Measurements from ENCODE around the gene ZCCHC9. TPM values are rescaled to one million over a fixed set of nuclear protein-coding genes. Genes with fewer than 3 reads are reported as not detected.

The ZCCHC9 gene
- polyA plus RNA-seq, 1 donor from 2014 or later = 31.8 TPM

GRCh38 chr5:81359881-81360280, 58.5 kb downstream of the ZCCHC9 start:
- Histone ChIP-seq H3K4me3 (ENCODE audit: low read length) (no peak overlapping the region), H3K79me2 (replicated peaks; ENCODE audit: insufficient read depth, low read length) (no peaks in the 10 kb centered on the region), H2AFZ (ENCODE audit: low read depth, low read length) (no peak overlapping the region), H3K9me2 (ENCODE audit: insufficient read depth, low read length) (no peaks in the 10 kb centered on the region), H3K9me3 (ENCODE audit: low read length) (no peaks in the 10 kb centered on the region), H3K27me3 (ENCODE audit: insufficient read depth, low read depth, low read length) (no peaks in the 10 kb centered on the region), H3K9ac (ENCODE audit: low read length) (no peak overlapping the region), H4K20me1 (ENCODE audit: insufficient read depth) (no peaks in the 10 kb centered on the region), H3K27ac (ENCODE audit: low read length) (no peak overlapping the region), H3K36me3 (ENCODE audit: insufficient read depth, low read length) (no peaks in the 10 kb centered on the region), H3F3A (ENCODE audit: insufficient read depth, low read length, poor library complexity, severe bottlenecking) (no peaks in the 10 kb centered on the region), H3K4me2 (ENCODE audit: low read length) (no peak overlapping the region)
- no peak for TF ChIP-seq CTCF (IDR thresholded peaks at IDR 0.05; ENCODE audit: poor library complexity, severe bottlenecking)
- TF ChIP-seq POLR2AphosphoS5 (IDR thresholded peaks at IDR 0.05) = no peak
- no peak for TF ChIP-seq EP300 (conservative IDR thresholded peaks at IDR 0.05; ENCODE audit: poor library complexity, severe bottlenecking)
- no peak for TF ChIP-seq REST (IDR thresholded peaks at IDR 0.05; ENCODE audit: borderline replicate concordance)
- TF ChIP-seq MXI1 (conservative IDR thresholded peaks at IDR 0.05; ENCODE audit: poor library complexity, severe bottlenecking) = no peak
- TF ChIP-seq TAF1 (IDR thresholded peaks at IDR 0.05; ENCODE audit: low read depth) = no peak

- Histone ChIP-seq H2AFZ (ENCODE audit: low read depth, low read length) (no peak overlapping the region), H3K36me3 (ENCODE audit: insufficient read depth, low read length) (no peaks in the 10 kb centered on the region), H4K20me1 (ENCODE audit: insufficient read depth) (no peaks in the 10 kb centered on the region), H3K9ac (ENCODE audit: low read length) (no peak overlapping the region), H3K4me3 (ENCODE audit: low read length) (no peak overlapping the region), H3F3A (ENCODE audit: insufficient read depth, low read length, poor library complexity, severe bottlenecking) (no peaks in the 10 kb centered on the region), H3K27ac (ENCODE audit: low read length) (no peak overlapping the region), H3K9me2 (ENCODE audit: insufficient read depth, low read length) (no peaks in the 10 kb centered on the region), H3K79me2 (replicated peaks; ENCODE audit: insufficient read depth, low read length) (no peaks in the 10 kb centered on the region), H3K27me3 (ENCODE audit: insufficient read depth, low read depth, low read length) (no peaks in the 10 kb centered on the region), H3K4me2 (ENCODE audit: low read length) (no peak overlapping the region), H3K9me3 (ENCODE audit: low read length) (no peaks in the 10 kb centered on the region)
- no peak for TF ChIP-seq EZH2 (IDR thresholded peaks at IDR 0.05; ENCODE audit: borderline replicate concordance, insufficient read depth, low read length, poor library complexity, severe bottlenecking)
- no peak for TF ChIP-seq EP300 (conservative IDR thresholded peaks at IDR 0.05; ENCODE audit: poor library complexity, severe bottlenecking)
- no peak for TF ChIP-seq CTCF (IDR thresholded peaks at IDR 0.05; ENCODE audit: poor library complexity, severe bottlenecking)
- no peak for TF ChIP-seq POLR2AphosphoS5 (IDR thresholded peaks at IDR 0.05)
- no peak for TF ChIP-seq RAD21 (conservative IDR thresholded peaks at IDR 0.05)
- no peak for TF ChIP-seq SMC3 (conservative IDR thresholded peaks at IDR 0.05; ENCODE audit: poor library complexity)
- no peak for TF ChIP-seq TAF1 (IDR thresholded peaks at IDR 0.05; ENCODE audit: low read depth)
- no peak for TF ChIP-seq MXI1 (conservative IDR thresholded peaks at IDR 0.05; ENCODE audit: poor library complexity, severe bottlenecking)
- TF ChIP-seq REST (IDR thresholded peaks at IDR 0.05; ENCODE audit: borderline replicate concordance) = no peak
Measured at GRCh38 chr5:81360640-81361039, 59.3 kb downstream of the ZCCHC9 start.

Measured in neural cell (in vitro differentiated cells).